Neuronal stem cell (in vitro differentiated cells): ENCODE data around the gene USP12.

Experiments used
- DNase-seq: peaks from one replicate; pipeline ENCODE4 v3.0.0-alpha.2; 2013; ENCODE audit warnings: low spot score
- H2AFZ ChIP-seq: one replicate; pipeline ENCODE4 v1.6.1; 2013; ENCODE audit warnings: mild to moderate bottlenecking, low read length, inconsistent platforms
- H2AK5ac ChIP-seq: 2 replicates; pipeline ENCODE4 v1.6.1; 2013; ENCODE audit warnings: low read depth, mild to moderate bottlenecking, inconsistent platforms, low read length, moderate library complexity, mixed read lengths
- H2BK120ac ChIP-seq: 2 replicates; pipeline ENCODE4 v1.6.1; 2013; ENCODE audit warnings: low read depth, mild to moderate bottlenecking, inconsistent platforms, low read length, moderate library complexity, mixed read lengths
- H2BK12ac ChIP-seq: one replicate; pipeline ENCODE4 v1.6.1; 2013; ENCODE audit warnings: low read length, inconsistent platforms
- H2BK15ac ChIP-seq: 2 replicates; pipeline ENCODE4 v1.6.1; 2013; ENCODE audit warnings: mild to moderate bottlenecking, low read length, inconsistent platforms, mixed read lengths
- H2BK5ac ChIP-seq: one replicate; pipeline ENCODE4 v1.6.1; 2013; ENCODE audit warnings: inconsistent platforms, mild to moderate bottlenecking, low read length, moderate library complexity
- H3K14ac ChIP-seq: one replicate; pipeline ENCODE4 v1.6.1; 2013; ENCODE audit warnings: low read length, inconsistent platforms
- H3K18ac ChIP-seq: 2 replicates; pipeline ENCODE4 v1.6.1; 2013; ENCODE audit warnings: low read length, inconsistent platforms
- H3K23ac ChIP-seq: 2 replicates; pipeline ENCODE4 v1.6.1; 2013; ENCODE audit warnings: low read depth, mild to moderate bottlenecking, mixed read lengths, low read length, inconsistent platforms; ENCODE audit not compliant: poor library complexity
- H3K27ac ChIP-seq: replicated peaks from 3 replicates; pipeline ENCODE4 v1.5.1; 2013; ENCODE audit warnings: low read length, inconsistent platforms
- H3K27me3 ChIP-seq, 3 experiments: 2 replicates each; pipeline ENCODE4 v1.6.1; 2013; ENCODE audit warnings: low read length in 3 of 3, mild to moderate bottlenecking in 2 of 3, inconsistent platforms in 1 of 3, low read depth in 1 of 3, mixed read lengths in 1 of 3, moderate library complexity in 1 of 3; ENCODE audit not compliant: control insufficient read depth in 3 of 3, insufficient read depth in 3 of 3
- H3K36me3 ChIP-seq, 2 donors: replicated peaks in 1 of 2; 2 replicates each; pipeline ENCODE4 v1.6.1; 2013; ENCODE audit warnings: low read length in 2 of 2; ENCODE audit not compliant: control insufficient read depth in 2 of 2, insufficient read depth in 2 of 2
- H3K4ac ChIP-seq: 2 replicates; pipeline ENCODE4 v1.6.1; 2013; ENCODE audit warnings: inconsistent platforms, mild to moderate bottlenecking, low read length, moderate library complexity
- H3K4me1 ChIP-seq, 2 donors: 1 replicate in 1 of 2; 2 replicates in 1 of 2; pipeline ENCODE4 v1.6.1; 2013; ENCODE audit warnings: low read length in 2 of 2, low read depth in 1 of 2; ENCODE audit not compliant: control insufficient read depth in 2 of 2, insufficient read depth in 1 of 2
- H3K4me2 ChIP-seq: one replicate; pipeline ENCODE4 v1.6.1; 2013; ENCODE audit warnings: mild to moderate bottlenecking, low read length, inconsistent platforms; ENCODE audit not compliant: insufficient read depth, poor library complexity, severe bottlenecking
- H3K4me3 ChIP-seq, 2 donors: 2 replicates each; pipeline ENCODE4 v1.5.1; 2013; ENCODE audit warnings: low read length in 2 of 2, mild to moderate bottlenecking in 2 of 2, inconsistent platforms in 1 of 2, moderate library complexity in 1 of 2
- H3K79me1 ChIP-seq: one replicate; pipeline ENCODE4 v1.6.1; 2013; ENCODE audit warnings: low read depth, mild to moderate bottlenecking, inconsistent platforms, low read length, moderate library complexity
- H3K9ac ChIP-seq: one replicate; pipeline ENCODE4 v1.6.1; 2013; ENCODE audit warnings: mild to moderate bottlenecking, low read depth, low read length, inconsistent platforms; ENCODE audit not compliant: poor library complexity
- H3K9me3 ChIP-seq, 2 donors: replicated peaks in 1 of 2; 2 replicates each; pipeline versions ENCODE3 to v1.6.1; 2013; ENCODE audit warnings: low read length in 2 of 2, mild to moderate bottlenecking in 2 of 2, inconsistent platforms in 1 of 2, low read depth in 1 of 2, mixed read lengths in 1 of 2, moderate library complexity in 1 of 2; ENCODE audit not compliant: control insufficient read depth in 2 of 2, insufficient read depth in 1 of 2
- H4K8ac ChIP-seq: one replicate; pipeline ENCODE4 v1.6.1; 2013; ENCODE audit warnings: low read depth, mild to moderate bottlenecking, inconsistent platforms, low read length, moderate library complexity
- H4K91ac ChIP-seq: one replicate; pipeline ENCODE4 v1.6.1; 2013; ENCODE audit warnings: low read length, low read depth, mild to moderate bottlenecking, inconsistent platforms; ENCODE audit not compliant: poor library complexity
- WGBS, 2 donors: extraction: QIAGEN DNeasy Blood & Tissue Kit; methylation state at CpG; one replicate each; pipeline ENCODE4 v1.1.7; 2013; ENCODE audit warnings: missing lambda C conversion rate in 2 of 2, mixed read lengths in 1 of 2; ENCODE audit not compliant: insufficient read length in 2 of 2, insufficient replicate concordance in 1 of 2; ENCODE audit errors: extremely low coverage in 2 of 2; 5-methylcytosine and 5-hydroxymethylcytosine counted together

USP12 gene

DNA sequence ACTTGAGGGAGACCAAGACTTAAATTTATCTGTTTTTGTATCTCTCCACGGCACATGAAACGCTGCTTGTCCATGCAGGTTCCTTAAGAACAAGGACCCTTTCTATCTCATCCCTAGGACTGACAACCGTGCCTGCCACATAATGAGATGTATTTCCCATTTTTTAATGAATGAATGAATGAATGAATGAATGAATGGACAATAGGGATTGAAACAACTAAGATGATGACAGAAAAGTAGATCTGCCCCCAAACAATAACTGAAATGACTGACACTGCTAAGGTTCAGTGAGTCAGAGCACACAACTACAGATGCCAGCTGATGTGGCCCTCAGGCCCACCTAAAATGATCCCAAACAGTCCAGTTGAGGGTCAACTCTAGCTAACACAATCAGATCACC lies 69.8 kb downstream of the USP12 start:
- Histone ChIP-seq H3K4me3 (no peak overlapping the region), H2BK120ac (no peak overlapping the region), H3K4ac (no peak overlapping the region), H2BK5ac (no peak overlapping the region), H2AK5ac (no peak overlapping the region), H3K23ac (no peak overlapping the region), H3K36me3 (peaks cover 3 to 76% of the 10 kb centered on the region in 2 donors), H4K91ac (no peak overlapping the region), H3K9ac (no peak overlapping the region), H3K4me2 (no peak overlapping the region), H3K18ac (no peak overlapping the region), H3K9me3 (peaks cover 3 to 4% of the 10 kb centered on the region in 2 donors), H3K27me3 (no peaks in the 10 kb centered on the region), H4K8ac (no peak overlapping the region), H2BK12ac (no peak overlapping the region), H3K27ac (no peak overlapping the region), H3K14ac (no peak overlapping the region), H2BK15ac (no peak overlapping the region), H2AFZ (no peak overlapping the region), H3K79me1 (no peaks in the 10 kb centered on the region), H3K4me1 (no peaks in the 10 kb centered on the region)
- no peak for DNase-seq
- no CpG with 5 or more reads among the region's 3 CpGs for WGBS, 2 donors

DNA sequence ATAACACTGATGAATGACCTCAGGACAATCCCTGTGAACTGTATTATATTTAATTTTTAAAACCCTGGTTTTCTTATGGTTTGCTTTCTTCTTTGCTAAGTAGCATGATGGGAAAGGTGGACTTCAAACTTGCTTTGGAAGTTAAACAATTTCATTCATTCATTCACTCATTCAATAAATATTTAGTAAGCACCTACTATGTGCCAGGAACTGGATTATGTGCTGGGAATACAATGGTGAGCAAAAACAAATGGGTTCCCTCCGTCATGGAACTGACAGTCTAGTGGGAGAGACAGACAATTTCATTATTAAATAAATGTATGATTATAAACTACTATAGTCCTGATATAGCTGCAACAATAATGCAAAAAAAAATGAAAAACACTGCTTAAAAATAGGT lies 70.3 kb downstream of the USP12 start:
- H3K18ac ChIP-seq = no peak overlapping the region
- H2BK120ac ChIP-seq = no peak overlapping the region
- no peak overlapping the region for H3K9ac ChIP-seq
- no peak overlapping the region for H3K4me2 ChIP-seq
- no peak overlapping the region for H3K4me3 ChIP-seq
- H2BK12ac ChIP-seq = no peak overlapping the region
- peaks cover 3 to 4% of the 10 kb centered on the region in 2 donors for H3K9me3 ChIP-seq
- H2AFZ ChIP-seq = no peak overlapping the region
- DNase-seq = no peak
- no peaks in the 10 kb centered on the region for H3K79me1 ChIP-seq
- no peak overlapping the region for H3K4ac ChIP-seq
- H4K91ac ChIP-seq = no peak overlapping the region
- peaks cover 3 to 78% of the 10 kb centered on the region in 2 donors for H3K36me3 ChIP-seq
- H3K27me3 ChIP-seq = no peaks in the 10 kb centered on the region
- H2BK5ac ChIP-seq = no peak overlapping the region
- no peak overlapping the region for H3K23ac ChIP-seq
- no peak overlapping the region for H3K27ac ChIP-seq
- H2AK5ac ChIP-seq = no peak overlapping the region
- no CpG with 5 or more reads among the region's 1 CpG for WGBS, 2 donors
- no peaks in the 10 kb centered on the region for H3K4me1 ChIP-seq
- no peak overlapping the region for H2BK15ac ChIP-seq
- H4K8ac ChIP-seq = no peak overlapping the region
- no peak overlapping the region for H3K14ac ChIP-seq

DNA sequence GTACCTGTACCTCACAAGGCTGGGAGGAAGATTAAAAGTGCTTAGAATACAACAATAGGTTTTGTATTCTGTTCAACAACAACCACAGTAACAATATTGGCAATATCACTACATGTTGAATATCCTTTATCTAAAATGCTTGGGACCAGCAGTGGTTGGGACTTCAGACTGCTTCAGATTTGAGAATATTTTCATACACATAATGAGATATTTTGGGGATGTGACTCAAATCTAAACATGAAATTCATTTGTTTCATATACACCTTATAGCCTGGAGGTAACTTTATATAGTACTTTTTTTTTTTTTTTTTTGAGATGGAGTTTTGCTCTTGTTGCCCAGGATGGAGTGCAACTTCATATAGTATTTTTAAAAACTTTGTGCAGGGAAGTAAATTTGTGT lies 73.9 kb downstream of the USP12 start:
- H4K8ac ChIP-seq = no peak overlapping the region
- H2AFZ ChIP-seq = no peak overlapping the region
- DNase-seq = no peak
- no peak overlapping the region for H2BK15ac ChIP-seq
- no peaks in the 10 kb centered on the region for H3K4me1 ChIP-seq
- no peak overlapping the region for H3K9ac ChIP-seq
- H2AK5ac ChIP-seq = no peak overlapping the region
- H3K14ac ChIP-seq = no peak overlapping the region
- no peak overlapping the region for H3K4me3 ChIP-seq
- H2BK12ac ChIP-seq = no peak overlapping the region
- H3K9me3 ChIP-seq = peaks cover 3 to 8% of the 10 kb centered on the region in 2 donors
- no peak overlapping the region for H3K18ac ChIP-seq
- no peak overlapping the region for H2BK120ac ChIP-seq
- H3K4ac ChIP-seq = no peak overlapping the region
- no peak overlapping the region for H3K27ac ChIP-seq
- no peak overlapping the region for H3K4me2 ChIP-seq
- peaks cover 3 to 88% of the 10 kb centered on the region in 2 donors for H3K36me3 ChIP-seq
- no peaks in the 10 kb centered on the region for H3K79me1 ChIP-seq
- H3K27me3 ChIP-seq = no peaks in the 10 kb centered on the region
- H3K23ac ChIP-seq = no peak overlapping the region
- no peak overlapping the region for H2BK5ac ChIP-seq
- H4K91ac ChIP-seq = no peak overlapping the region

DNA sequence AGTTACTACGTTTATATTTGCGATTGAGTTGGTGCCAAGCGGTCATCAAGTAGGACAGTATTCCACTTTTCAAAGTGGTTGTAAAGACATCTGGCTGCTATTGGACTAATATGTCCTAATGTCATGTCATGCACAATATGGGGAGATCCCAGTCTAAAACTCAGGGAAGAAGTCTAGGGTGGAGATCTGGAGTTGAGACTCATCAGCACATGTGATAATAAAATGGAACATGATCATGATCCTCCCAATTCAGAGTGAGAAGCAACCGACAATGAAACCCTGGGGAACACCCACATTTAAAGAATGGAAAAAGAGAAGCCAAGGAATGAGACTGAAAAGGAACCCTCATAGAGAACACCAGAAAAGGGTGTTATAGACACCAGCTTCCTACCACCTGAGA lies 80.2 kb downstream of the USP12 start:
- H3K14ac ChIP-seq = no peak overlapping the region
- H3K4me1 ChIP-seq = no peaks in the 10 kb centered on the region
- H2BK15ac ChIP-seq = no peak overlapping the region
- no peaks in the 10 kb centered on the region for H3K79me1 ChIP-seq
- H3K4ac ChIP-seq = no peak overlapping the region
- no peaks in the 10 kb centered on the region for H3K27me3 ChIP-seq
- H3K18ac ChIP-seq = no peak overlapping the region
- no peak overlapping the region for H3K4me2 ChIP-seq
- no peak overlapping the region for H2BK120ac ChIP-seq
- H2AFZ ChIP-seq = no peak overlapping the region
- H3K4me3 ChIP-seq = no peak overlapping the region
- WGBS, 2 donors = no CpG with 5 or more reads among the region's 4 CpGs
- no peak overlapping the region for H2BK12ac ChIP-seq
- no peak overlapping the region for H3K9ac ChIP-seq
- H3K36me3 ChIP-seq = peaks cover 0 to 83% of the 10 kb centered on the region in 2 donors
- no peak overlapping the region for H4K8ac ChIP-seq
- H4K91ac ChIP-seq = no peak overlapping the region
- H3K27ac ChIP-seq = no peak overlapping the region
- no peak overlapping the region for H2BK5ac ChIP-seq
- no peak overlapping the region for H2AK5ac ChIP-seq
- no peak overlapping the region for H3K23ac ChIP-seq
- H3K9me3 ChIP-seq = peaks cover 0 to 4% of the 10 kb centered on the region in 2 donors
- no peak for DNase-seq
